Measurements from ENCODE around the gene MARCHF2. TPM values are rescaled to one million over a fixed set of nuclear protein-coding genes. Genes with fewer than 3 reads are reported as not detected.

MARCHF2 gene
- total RNA-seq, 1 donor from 2014 or later, result 8.1 TPM

DNA sequence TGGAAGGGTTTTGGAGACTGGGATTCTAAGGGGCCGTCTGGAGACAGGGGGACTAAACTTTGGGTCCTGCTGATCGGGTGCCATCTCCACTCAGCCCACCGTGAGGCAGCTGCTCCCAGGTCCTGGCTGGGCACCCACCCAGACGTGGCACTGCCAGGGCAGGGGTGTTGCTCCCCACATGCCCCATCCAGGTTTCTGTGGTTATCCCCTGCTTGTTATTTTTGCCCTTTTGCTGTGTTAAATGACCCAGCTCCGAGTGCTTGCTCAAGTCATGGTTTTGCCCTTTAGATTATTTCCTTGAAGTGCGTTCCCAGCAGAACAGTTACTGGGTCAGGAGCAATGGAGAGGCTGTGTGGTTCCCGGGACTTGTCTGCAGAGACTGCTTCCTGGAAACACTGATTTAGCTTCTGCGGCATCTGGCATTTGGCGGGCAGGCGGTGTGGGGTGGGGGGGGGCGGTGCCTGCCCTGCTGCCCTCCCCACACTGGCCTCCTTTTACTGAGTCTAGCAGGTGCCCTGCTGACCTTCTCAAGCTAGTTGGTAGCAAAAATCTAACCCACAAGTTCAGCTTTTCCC lies 21.0 kb upstream of the MARCHF2 start:
- peaks cover under 1% of the 10 kb centered on the region for H3K36me3 Mint-ChIP-seq (ENCODE audit: low read depth)
- H3K27ac Mint-ChIP-seq, result no peak overlapping the region
- peak overlapping the region; percentile 15 for H3K4me3 Mint-ChIP-seq
- intact Hi-C loops (cut with micrococcal nuclease), result loop anchor here (5.0 kb wide), 1 partner anchor 440 kb away; the partner anchor contains the start of genes MBD3L1 and ZNF558
- H3K4me1 Mint-ChIP-seq (ENCODE audit: low read depth), result peaks cover 11% of the 10 kb centered on the region
- H3K9me3 Mint-ChIP-seq, result no peaks in the 10 kb centered on the region
- DNase-seq (ENCODE audit: low spot score), result no peak
- no peaks in the 10 kb centered on the region for H3K27me3 Mint-ChIP-seq (ENCODE audit: insufficient read depth)

DNA sequence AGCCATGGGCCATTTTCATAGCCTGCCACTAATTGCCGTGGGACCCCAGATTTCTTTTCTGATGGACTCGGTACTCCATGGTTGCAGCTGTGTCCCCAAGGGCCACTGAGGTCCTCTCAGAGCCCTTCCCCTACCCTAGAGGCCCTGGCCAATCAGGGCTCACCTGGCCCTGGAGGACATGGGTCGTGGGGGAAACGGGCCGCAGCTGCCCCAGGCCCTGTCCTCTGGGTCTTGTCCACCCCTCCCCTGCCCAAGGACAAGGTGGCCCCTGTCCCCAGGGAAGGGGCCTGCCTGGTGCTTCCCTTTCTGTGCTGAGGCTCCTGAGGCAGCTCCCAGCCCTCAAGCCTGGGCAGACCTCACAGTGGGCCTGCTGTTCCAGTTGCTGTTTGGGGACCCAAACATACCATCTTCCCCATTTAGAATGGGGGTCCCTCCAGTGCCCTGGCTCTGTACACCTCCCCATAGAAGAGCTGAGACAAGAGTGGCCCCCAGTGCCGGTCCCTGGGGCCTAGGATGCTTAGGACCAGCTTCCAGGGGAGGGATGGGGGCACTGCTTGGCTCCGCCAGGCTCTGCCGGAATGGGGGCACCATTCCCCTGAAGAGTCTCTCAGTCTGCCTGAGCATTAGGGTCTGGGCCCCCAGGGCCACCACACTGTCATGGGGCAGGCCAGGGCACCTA lies 19.8 kb upstream of the MARCHF2 start:
- intact Hi-C loops (cut with micrococcal nuclease), result loop anchor here (5.0 kb wide), 1 partner anchor 439 kb away; the partner anchor contains the start of genes MBD3L1 and ZNF558
- Mint-ChIP-seq H3K4me1 (ENCODE audit: low read depth) (peaks cover 14% of the 10 kb centered on the region), H3K4me3 (no peak overlapping the region), H3K27ac (no peak overlapping the region), H3K9me3 (no peaks in the 10 kb centered on the region), H3K36me3 (ENCODE audit: low read depth) (peaks cover 2% of the 10 kb centered on the region), H3K27me3 (ENCODE audit: insufficient read depth) (no peaks in the 10 kb centered on the region)
- no peak for DNase-seq (ENCODE audit: low spot score)

DNA sequence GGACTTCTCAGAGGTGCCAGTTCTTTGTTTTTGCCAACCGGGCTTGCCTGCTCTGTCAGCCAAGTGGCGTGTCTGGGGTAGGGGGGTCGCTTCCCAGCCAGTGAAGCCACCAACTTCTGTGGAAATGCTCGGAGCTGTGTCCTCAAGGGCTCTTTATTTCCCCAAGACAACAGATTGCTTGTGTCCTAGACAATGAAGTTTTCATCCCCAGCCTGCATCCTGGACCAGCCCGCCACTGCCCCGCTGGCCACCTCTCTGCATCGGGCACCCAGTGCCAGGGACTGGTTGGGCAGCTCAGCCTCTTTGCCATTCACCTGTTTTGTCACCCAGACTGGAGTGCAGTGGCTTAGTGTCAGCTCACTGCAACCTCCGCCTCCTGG lies 19.2 kb upstream of the MARCHF2 start:
- Mint-ChIP-seq H3K27me3 (ENCODE audit: insufficient read depth) (no peaks in the 10 kb centered on the region), H3K36me3 (ENCODE audit: low read depth) (peaks cover 2% of the 10 kb centered on the region), H3K4me3 (no peak overlapping the region), H3K4me1 (ENCODE audit: low read depth) (peaks cover 14% of the 10 kb centered on the region), H3K9me3 (no peaks in the 10 kb centered on the region), H3K27ac (no peak overlapping the region)
- intact Hi-C loops (cut with micrococcal nuclease), result loop anchor here (5.0 kb wide), 1 partner anchor 438 kb away; the partner anchor contains the start of genes MBD3L1 and ZNF558
- DNase-seq (ENCODE audit: low spot score), result no peak

DNA sequence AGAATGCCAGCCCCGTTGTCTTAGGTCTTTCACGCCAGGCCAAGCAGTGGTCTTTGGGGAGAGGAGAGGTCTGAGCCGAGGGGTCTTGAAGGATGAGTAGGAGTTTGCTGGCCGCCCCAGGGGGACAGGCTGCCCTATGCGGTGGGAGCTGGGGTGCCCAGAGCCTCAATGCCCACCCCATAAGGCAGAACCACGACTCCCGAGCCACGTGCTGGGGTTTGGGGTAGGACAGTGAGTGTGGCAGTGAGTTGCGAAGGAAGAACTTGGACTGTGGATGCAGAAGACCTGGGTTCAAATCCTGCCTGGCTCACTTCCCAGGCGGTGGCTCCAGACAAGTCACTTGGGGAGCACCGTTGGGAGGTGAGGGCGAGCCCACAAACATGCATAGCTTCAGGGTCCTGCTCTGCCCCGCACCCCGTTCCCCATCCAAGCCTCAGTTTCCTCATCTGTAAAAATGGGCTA lies 17.5 kb upstream of the MARCHF2 start:
- Mint-ChIP-seq H3K36me3 (ENCODE audit: low read depth) (peaks cover 2% of the 10 kb centered on the region), H3K4me1 (ENCODE audit: low read depth) (peaks cover 14% of the 10 kb centered on the region), H3K9me3 (no peaks in the 10 kb centered on the region), H3K27ac (no peak overlapping the region), H3K4me3 (no peak overlapping the region), H3K27me3 (ENCODE audit: insufficient read depth) (no peaks in the 10 kb centered on the region)
- intact Hi-C loops (cut with micrococcal nuclease), result loop anchor here (1.0 kb wide), 1 partner anchor 41 kb away; no protein-coding TSS in a partner anchor
- no peak for DNase-seq (ENCODE audit: low spot score)

DNA sequence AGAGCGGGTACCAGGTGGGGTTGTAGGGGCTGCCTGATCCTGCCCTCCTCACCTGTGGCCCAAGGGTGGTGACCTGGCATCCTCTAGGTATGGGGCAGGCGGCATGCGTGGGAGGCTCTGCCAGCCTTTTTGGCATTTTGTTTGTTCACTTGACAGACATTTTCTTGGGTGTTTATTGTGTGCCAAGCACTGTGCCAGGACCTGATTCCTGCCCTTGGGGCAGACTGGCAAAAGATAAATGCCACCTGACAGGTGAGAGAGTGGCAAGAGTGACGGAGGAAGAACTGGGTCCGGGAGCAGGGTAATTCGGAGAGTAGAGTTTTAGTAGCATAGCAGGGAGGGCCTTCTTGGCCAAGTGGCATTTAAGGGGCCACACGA lies 16.9 kb upstream of the MARCHF2 start:
- Mint-ChIP-seq H3K4me3 (no peak overlapping the region), H3K4me1 (ENCODE audit: low read depth) (peaks cover 14% of the 10 kb centered on the region), H3K36me3 (ENCODE audit: low read depth) (peaks cover 2% of the 10 kb centered on the region), H3K27me3 (ENCODE audit: insufficient read depth) (no peaks in the 10 kb centered on the region), H3K27ac (no peak overlapping the region), H3K9me3 (no peaks in the 10 kb centered on the region)
- no peak for DNase-seq (ENCODE audit: low spot score)
- intact Hi-C loops (cut with micrococcal nuclease), result loop anchor here (1.0 kb wide), 1 partner anchor 42 kb away; no protein-coding TSS in a partner anchor

DNA sequence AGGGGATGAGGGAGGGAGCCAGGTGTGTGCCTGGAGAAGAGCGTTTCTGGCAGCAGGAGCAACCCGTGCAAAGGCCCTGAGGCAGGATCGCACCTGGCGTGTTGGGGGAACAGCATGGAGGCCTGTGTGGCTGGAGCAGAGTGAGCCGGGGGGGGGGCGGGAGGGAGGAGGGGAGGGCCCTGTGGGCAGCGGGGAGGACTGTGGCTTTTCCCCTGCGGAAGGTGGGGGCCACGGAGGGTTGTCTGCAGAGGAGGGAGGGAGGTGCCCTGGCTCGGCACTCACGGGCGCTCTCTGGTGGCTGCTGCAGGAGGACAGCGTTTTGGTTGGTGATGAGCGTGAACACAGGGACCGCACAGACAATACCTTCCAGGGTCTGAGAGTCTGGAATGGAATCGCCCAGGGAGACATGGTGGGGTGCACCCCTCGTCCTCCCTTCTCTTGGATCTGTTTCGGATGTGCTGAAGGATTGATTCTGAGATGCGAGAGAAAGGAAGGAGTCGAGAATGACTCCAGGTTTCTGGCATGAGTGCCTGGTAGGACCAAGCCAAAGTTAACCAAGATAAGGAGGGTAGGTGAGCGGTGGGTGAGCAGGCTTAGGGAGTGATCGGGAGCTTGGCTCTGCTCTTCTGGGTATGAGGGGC lies 16.4 kb upstream of the MARCHF2 start:
- DNase-seq (ENCODE audit: low spot score), result peak; percentile 59
- H3K4me1 Mint-ChIP-seq (ENCODE audit: low read depth), result peaks cover 14% of the 10 kb centered on the region
- no peaks in the 10 kb centered on the region for H3K9me3 Mint-ChIP-seq
- peaks cover 2% of the 10 kb centered on the region for H3K36me3 Mint-ChIP-seq (ENCODE audit: low read depth)
- intact Hi-C loops (cut with micrococcal nuclease), result loop anchor here (1.0 kb wide), 1 partner anchor 42 kb away; no protein-coding TSS in a partner anchor
- peak overlapping the region; percentile 27 for H3K27ac Mint-ChIP-seq
- no peaks in the 10 kb centered on the region for H3K27me3 Mint-ChIP-seq (ENCODE audit: insufficient read depth)
- H3K4me3 Mint-ChIP-seq, result no peak overlapping the region

DNA sequence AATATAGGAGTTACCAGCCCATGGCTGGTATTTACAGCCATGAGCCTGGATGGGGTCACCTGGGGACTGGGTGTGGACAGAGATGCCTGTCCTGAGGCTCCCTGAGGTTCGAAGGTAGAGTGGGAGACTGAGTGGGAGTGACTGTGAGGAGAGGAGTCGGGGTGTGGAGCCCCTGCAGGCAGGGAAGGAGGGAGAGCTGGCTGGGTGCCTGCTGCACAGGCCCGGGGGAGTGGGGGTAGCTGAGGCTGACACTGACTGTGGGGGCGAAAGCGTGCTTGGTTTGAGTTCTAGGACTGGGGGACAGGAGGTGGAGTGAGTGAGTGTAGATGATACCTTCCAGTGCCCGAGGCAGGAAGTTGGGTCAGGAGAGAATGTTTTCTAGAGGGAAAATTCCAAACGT lies 15.8 kb upstream of the MARCHF2 start:
- Mint-ChIP-seq H3K4me3 (no peak overlapping the region), H3K4me1 (ENCODE audit: low read depth) (peaks cover 14% of the 10 kb centered on the region), H3K36me3 (ENCODE audit: low read depth) (peaks cover 2% of the 10 kb centered on the region), H3K9me3 (no peaks in the 10 kb centered on the region), H3K27ac (no peak overlapping the region), H3K27me3 (ENCODE audit: insufficient read depth) (no peaks in the 10 kb centered on the region)
- no peak for DNase-seq (ENCODE audit: low spot score)
- intact Hi-C loops (cut with micrococcal nuclease), result no loop called here

GRCh38 chr19:8397746-8398310 lies 15.3 kb upstream of the MARCHF2 start:
- no peak overlapping the region for H3K27ac Mint-ChIP-seq
- no peak for DNase-seq (ENCODE audit: low spot score)
- peaks cover 14% of the 10 kb centered on the region for H3K4me1 Mint-ChIP-seq (ENCODE audit: low read depth)
- H3K4me3 Mint-ChIP-seq, result no peak overlapping the region
- no peaks in the 10 kb centered on the region for H3K9me3 Mint-ChIP-seq
- peaks cover 2% of the 10 kb centered on the region for H3K36me3 Mint-ChIP-seq (ENCODE audit: low read depth)
- no peaks in the 10 kb centered on the region for H3K27me3 Mint-ChIP-seq (ENCODE audit: insufficient read depth)
- intact Hi-C loops (cut with micrococcal nuclease), result no loop called here

DNA sequence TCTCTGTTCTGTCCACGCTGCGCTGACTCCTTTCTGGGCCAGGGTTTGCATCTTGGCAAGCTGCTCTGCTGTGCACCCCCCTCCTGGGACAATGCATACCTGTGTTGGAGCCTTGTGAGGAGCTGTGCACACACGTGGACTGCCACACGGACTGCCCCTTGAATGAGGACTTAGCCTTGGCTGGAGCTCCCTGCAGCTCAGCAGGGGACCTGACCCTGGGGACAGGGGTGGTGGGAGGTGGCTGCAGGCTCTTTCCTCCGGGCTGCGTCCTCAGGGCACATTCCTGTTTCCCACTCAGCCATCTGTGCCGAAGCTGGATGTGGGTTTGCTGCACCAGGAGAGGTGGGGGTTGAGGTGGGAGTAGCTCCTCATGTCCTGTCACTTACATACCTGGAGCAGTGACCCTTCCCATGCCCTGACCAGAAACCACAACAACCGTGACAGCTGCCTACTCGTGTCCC lies 14.8 kb upstream of the MARCHF2 start:
- Mint-ChIP-seq H3K27me3 (ENCODE audit: insufficient read depth) (no peaks in the 10 kb centered on the region), H3K4me3 (no peak overlapping the region), H3K36me3 (ENCODE audit: low read depth) (peaks cover 2% of the 10 kb centered on the region), H3K27ac (no peak overlapping the region), H3K9me3 (no peaks in the 10 kb centered on the region), H3K4me1 (ENCODE audit: low read depth) (peaks cover 14% of the 10 kb centered on the region)
- no peak for DNase-seq (ENCODE audit: low spot score)
- intact Hi-C loops (cut with micrococcal nuclease), result no loop called here

DNA sequence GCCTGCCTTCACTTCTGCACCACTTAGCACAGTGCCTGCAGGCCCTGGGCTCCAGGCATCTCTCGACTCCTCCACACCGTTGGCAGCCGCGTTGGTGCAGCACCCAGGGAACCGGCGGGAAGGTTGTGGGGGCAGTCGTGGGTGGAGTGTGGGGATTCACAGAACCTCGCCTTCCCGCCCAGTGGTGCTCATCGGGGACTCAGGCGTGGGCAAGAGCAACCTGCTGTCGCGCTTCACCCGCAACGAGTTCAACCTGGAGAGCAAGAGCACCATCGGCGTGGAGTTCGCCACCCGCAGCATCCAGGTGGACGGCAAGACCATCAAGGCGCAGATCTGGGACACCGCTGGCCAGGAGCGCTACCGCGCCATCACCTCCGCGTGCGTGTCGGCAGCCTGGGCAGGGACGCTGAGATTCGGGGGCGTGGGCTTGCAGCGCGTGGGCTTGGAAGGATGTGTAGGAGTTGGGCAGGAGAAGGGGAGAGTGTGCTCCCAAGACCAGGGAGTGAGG lies 13.4 kb upstream of the MARCHF2 start:
- Mint-ChIP-seq H3K27ac (no peak overlapping the region), H3K9me3 (no peaks in the 10 kb centered on the region), H3K27me3 (ENCODE audit: insufficient read depth) (no peaks in the 10 kb centered on the region), H3K4me3 (no peak overlapping the region), H3K36me3 (ENCODE audit: low read depth) (peaks cover 6% of the 10 kb centered on the region), H3K4me1 (ENCODE audit: low read depth) (peaks cover 14% of the 10 kb centered on the region)
- no peak for DNase-seq (ENCODE audit: low spot score)
- intact Hi-C loops (cut with micrococcal nuclease), result no loop called here

- Mint-ChIP-seq H3K4me1 (ENCODE audit: low read depth) (peaks cover 4% of the 10 kb centered on the region), H3K27me3 (ENCODE audit: insufficient read depth) (no peaks in the 10 kb centered on the region), H3K4me3 (no peak overlapping the region), H3K27ac (no peak overlapping the region), H3K36me3 (ENCODE audit: low read depth) (peaks cover 6% of the 10 kb centered on the region), H3K9me3 (no peaks in the 10 kb centered on the region)
- intact Hi-C loops (cut with micrococcal nuclease), result no loop called here
- DNase-seq (ENCODE audit: low spot score), result no peak
Observed at GRCh38 chr19:8401981-8402411, 11.1 kb upstream of the MARCHF2 start.

DNA sequence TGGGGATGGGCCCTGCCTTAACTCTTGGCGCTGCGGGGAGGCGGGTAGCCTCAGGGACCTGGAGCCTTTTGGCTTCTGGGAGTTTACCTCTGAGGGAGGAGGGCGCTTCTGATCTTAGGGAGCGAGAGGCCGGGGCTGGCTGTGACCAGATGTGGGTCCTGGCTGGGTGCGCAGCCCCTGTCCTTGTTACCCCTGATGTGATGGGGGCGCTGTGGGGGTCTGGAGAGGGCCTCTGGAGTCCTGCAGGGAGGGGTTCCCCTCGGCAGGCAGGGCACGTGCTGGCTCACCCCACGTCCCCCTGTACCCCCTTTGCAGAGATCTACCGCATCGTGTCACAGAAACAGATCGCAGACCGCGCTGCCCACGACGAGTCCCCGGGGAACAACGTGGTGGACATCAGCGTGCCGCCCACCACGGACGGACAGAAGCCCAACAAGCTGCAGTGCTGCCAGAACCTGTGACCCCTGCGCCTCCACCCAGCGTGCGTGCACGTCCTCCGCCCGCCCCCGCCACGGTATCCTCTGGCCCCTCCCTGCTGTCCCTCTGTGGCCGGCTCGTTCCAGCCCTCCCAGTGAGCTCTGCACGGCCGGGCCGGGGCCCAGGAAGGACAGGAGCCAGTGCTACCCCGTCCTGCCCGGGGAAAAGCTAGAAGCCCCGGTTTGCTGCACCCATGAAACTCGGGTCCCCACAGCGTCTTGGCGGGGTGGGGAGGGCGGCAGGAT lies 9.8 kb upstream of the MARCHF2 start:
- Mint-ChIP-seq H3K36me3 (ENCODE audit: low read depth) (peaks cover 3% of the 10 kb centered on the region), H3K4me3 (no peak overlapping the region), H3K4me1 (ENCODE audit: low read depth) (no peaks in the 10 kb centered on the region), H3K27ac (no peak overlapping the region), H3K27me3 (ENCODE audit: insufficient read depth) (no peaks in the 10 kb centered on the region), H3K9me3 (no peaks in the 10 kb centered on the region)
- intact Hi-C loops (cut with micrococcal nuclease), result no loop called here
- no peak for DNase-seq (ENCODE audit: low spot score)

Data from activated T-helper 1 cell treated with anti-CD3 and anti-CD28 coated beads, Interleukin-12 subunit alpha, Interleukin-12 subunit beta, Interleukin-2, Interleukin-4 antibody, amounts not matched to agents 30 ng/mL and 10 ng/mL and 1 ng/mL, durations not matched to agents 14 hours and 24 hours and 36 hours (primary cell).